GM18511 (cell line): ENCODE measurements around the gene CDKN2B-AS1.

Source experiments
- ATAC-seq: cut with Tn5 transposase; IDR thresholded peaks from one replicate; pipeline ENCODE4 v1.9.1; 2021; ENCODE audit warnings: mild to moderate bottlenecking, moderate library complexity; ENCODE audit not compliant: unreplicated experiment

The CDKN2B-AS1 gene

GRCh38 chr9:21982391-21982790 is 12.2 kb upstream of the CDKN2B-AS1 start:
- no peak for ATAC-seq

GRCh38 chr9:21982861-21983560 is 11.6 kb upstream of the CDKN2B-AS1 start:
- ATAC-seq, result no peak

GRCh38 chr9:21983561-21983935 is 11.0 kb upstream of the CDKN2B-AS1 start:
- no peak for ATAC-seq

GRCh38 chr9:21984101-21984500 is 10.5 kb upstream of the CDKN2B-AS1 start:
- ATAC-seq, result no peak

GRCh38 chr9:21985964-21986667 is 8.5 kb upstream of the CDKN2B-AS1 start:
- ATAC-seq, result peak; percentile 79

GRCh38 chr9:21988056-21988990 is 6.3 kb upstream of the CDKN2B-AS1 start:
- no peak for ATAC-seq

GRCh38 chr9:21989440-21990189 is 5.0 kb upstream of the CDKN2B-AS1 start:
- no peak for ATAC-seq

- ATAC-seq, result no peak
Measured at GRCh38 chr9:21991072-21991959, 3.3 kb upstream of the CDKN2B-AS1 start.

GRCh38 chr9:21993007-21993406 is 1.6 kb upstream of the CDKN2B-AS1 start:
- ATAC-seq, result no peak

GRCh38 chr9:21993893-21994555 is 567 bp upstream of the CDKN2B-AS1 start, which contains the start of gene CDKN2A:
TSS of gene CDKN2A (minus strand) at chr9:21994392.
- peak; percentile 44 for ATAC-seq

GRCh38 chr9:21995006-21995665 is 545 bp downstream of the CDKN2B-AS1 start:
- peak; percentile 89 for ATAC-seq

- peak; percentile 31 for ATAC-seq
Measured at GRCh38 chr9:21995666-21996398, 1.2 kb downstream of the CDKN2B-AS1 start.

- no peak for ATAC-seq
Measured at GRCh38 chr9:21996438-21996837, 1.8 kb downstream of the CDKN2B-AS1 start.

GRCh38 chr9:21996858-21997257 is 2.3 kb downstream of the CDKN2B-AS1 start:
- no peak for ATAC-seq

GRCh38 chr9:21997480-21997879 is 2.9 kb downstream of the CDKN2B-AS1 start:
- no peak for ATAC-seq

GRCh38 chr9:21998026-21998425 is 3.4 kb downstream of the CDKN2B-AS1 start:
- no peak for ATAC-seq

- no peak for ATAC-seq
Measured at GRCh38 chr9:22002038-22002437, 7.4 kb downstream of the CDKN2B-AS1 start.
